Transverse colon (tissue), 4 donors: Measurements from ENCODE around the gene ZNF554. TPM values are rescaled to one million over a fixed set of nuclear protein-coding genes. Genes with fewer than 3 reads are reported as not detected.
A peak's percentile ranks its signal among the peaks of the same experiment; 100 is the strongest.

Source experiments
- DNase-seq: peaks from one replicate; pipeline ENCODE4 v3.0.0-alpha.2; 2019
- H3K27ac ChIP-seq, 4 donors: fragments of 200-600 bp; sonication (generic); 2 replicates each; pipeline ENCODE4 v1.5.1; 2016 to 2018; ENCODE audit warnings: inconsistent platforms in 4 of 4
- H3K27me3 ChIP-seq: fragments of 200-600 bp; sonication (generic); 2 replicates; pipeline ENCODE4 v1.5.1; 2017; ENCODE audit warnings: inconsistent platforms
- H3K36me3 ChIP-seq, 4 donors: fragments of 200-600 bp; sonication (generic); 2 replicates each; pipeline ENCODE4 v1.5.1; 2017 to 2019; ENCODE audit warnings: inconsistent platforms in 4 of 4
- H3K4me1 ChIP-seq, 4 donors: fragments of 200-600 bp; sonication (generic); 2 replicates each; pipeline ENCODE4 v1.5.1; 2017 to 2020; ENCODE audit warnings: inconsistent platforms in 4 of 4
- H3K4me3 ChIP-seq, 4 donors: fragments of 200-600 bp; sonication (generic); 1 replicate in 1 of 4; 2 replicates in 3 of 4; pipeline versions ENCODE4 v1.5.1 to v1.6.1; 2017 to 2019; ENCODE audit warnings: inconsistent platforms in 4 of 4
- H3K9me3 ChIP-seq, 2 donors: fragments of 200-600 bp; sonication (generic); 2 replicates each; pipeline ENCODE4 v1.5.1; 2017 to 2019; ENCODE audit warnings: inconsistent platforms in 2 of 2
- CTCF ChIP-seq, 5 experiments: fragments of 200-600 bp in 3 of 5; fragments of 450-650 bp in 2 of 5; sonication (generic) in 3 of 5; IDR thresholded peaks; 1 replicate in 2 of 5; 2 replicates in 3 of 5; pipeline ENCODE4 v1.5.1; 2016 to 2017; ENCODE audit warnings: antibody characterized with exemption in 5 of 5, inconsistent platforms in 3 of 5, mild to moderate bottlenecking in 2 of 5, moderate library complexity in 1 of 5
- EP300 ChIP-seq: sonication (generic); formaldehyde crosslinking; IDR thresholded peaks from one replicate; pipeline ENCODE4 v1.6.1; 2017; ENCODE audit warnings: antibody characterized with exemption, low read depth
- POLR2A ChIP-seq: fragments of 450-650 bp; IDR thresholded peaks from one replicate; pipeline ENCODE4 v1.6.1; 2016; ENCODE audit warnings: antibody characterized with exemption, mild to moderate bottlenecking, moderate library complexity
- POLR2AphosphoS5 ChIP-seq, 3 donors: sonication (generic); formaldehyde crosslinking; IDR thresholded peaks; one replicate each; pipeline ENCODE4 v1.6.1; 2016; ENCODE audit warnings: antibody characterized with exemption in 3 of 3
- WGBS, 2 donors: methylation state at CpG; one replicate each; pipeline ENCODE4 v1.1.5; 2018; ENCODE audit warnings: low coverage in 1 of 2; 5-methylcytosine and 5-hydroxymethylcytosine counted together
- in situ Hi-C, 4 donors: fragments of 200-750 bp; cut with MboI; loops; one replicate each; pipeline versions ENCODE4 v1.15.0 to v1.15.1; 2017; ENCODE audit warnings: low sequenced_read_pairs in 3 of 4, low pct_ligation_motif_present in 1 of 4, low pct_unique_long_range_greater_than_20kb in 1 of 4
- intact Hi-C: fragments of 100-400 bp; cut with DNase I; formaldehyde crosslinking; loops from one replicate; pipeline ENCODE4 v1.15.1; 2023; ENCODE audit warnings: low total_unique reads
- total RNA-seq, 4 donors: library from RNA; depleted of rRNA; stranded (reverse); fragments of >200 nt; gene quantifications; one replicate each; pipeline ENCODE4 v1.1.0, GENCODE V29; 2016

The ZNF554 gene
- total RNA-seq, 4 donors from 2014 or later = 0.75 to 10.2 (median 4.9) TPM

DNA sequence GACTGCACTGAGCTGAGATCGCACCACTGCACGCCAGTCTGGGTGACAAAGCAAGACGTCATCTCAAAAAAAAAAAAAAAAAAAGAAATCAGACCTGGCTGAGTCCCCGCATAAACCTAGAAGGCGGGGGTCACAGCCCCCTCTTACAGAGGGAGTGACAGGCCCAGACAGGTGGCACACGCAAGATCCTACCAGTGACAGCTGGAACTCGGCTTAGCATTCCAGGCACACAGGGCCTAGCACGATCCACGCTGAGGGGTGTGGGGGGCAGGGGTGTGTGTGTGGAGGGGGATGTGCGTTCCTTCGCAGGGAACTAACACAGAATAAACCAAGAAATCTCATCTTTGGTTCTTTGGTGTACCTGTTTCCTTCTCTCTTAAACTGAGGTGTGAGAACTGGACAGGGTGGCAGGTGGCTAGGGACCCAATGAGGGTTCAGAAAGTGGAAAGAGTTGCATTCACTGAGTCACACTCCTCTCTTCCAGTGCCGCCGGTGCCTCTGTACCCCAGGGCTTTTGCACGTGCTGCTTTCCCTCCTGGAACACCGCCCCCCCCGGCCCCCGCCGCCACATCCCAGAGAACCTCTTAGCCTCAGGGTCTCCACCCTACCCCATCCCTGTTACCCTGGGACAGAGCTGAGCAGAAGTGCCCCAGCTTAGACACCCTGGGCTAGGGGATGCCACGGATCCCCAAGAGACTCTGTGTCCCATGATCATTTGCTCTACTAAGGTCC is 41.5 kb upstream of the ZNF554 start:
- no peak for TF ChIP-seq POLR2AphosphoS5 (IDR thresholded peaks at IDR 0.05)
- no peak for TF ChIP-seq CTCF (IDR thresholded peaks at IDR 0.05)
- no peak for TF ChIP-seq EP300
- TF ChIP-seq POLR2A = no peak
- DNase-seq = no peak
- 86 to 93% methylated on average over 5 to 19 of the region's 19 CpGs for WGBS, 2 donors
- H3K27ac ChIP-seq = no peak overlapping the region
- no peak overlapping the region for H3K4me3 ChIP-seq
- no peaks in the 10 kb centered on the region for H3K36me3 ChIP-seq
- in situ Hi-C loops = no loop called here
- H3K27me3 ChIP-seq = no peaks in the 10 kb centered on the region
- no peaks in the 10 kb centered on the region for H3K9me3 ChIP-seq
- H3K4me1 ChIP-seq = peaks cover 7 to 43% (median 23%) of the 10 kb centered on the region in 4 donors
- intact Hi-C loops = no loop called here

- 73 to 89% methylated on average over 6 to 14 of the region's 14 CpGs for WGBS, 2 donors
- Histone ChIP-seq H3K4me1 (peaks cover 7 to 50% (median 26%) of the 10 kb centered on the region in 4 donors), H3K36me3 (no peaks in the 10 kb centered on the region)
Measured at GRCh38 chr19:2779121-2779740, 40.4 kb upstream of the ZNF554 start.

GRCh38 chr19:2780284-2780683 is 39.4 kb upstream of the ZNF554 start:
- WGBS, 2 donors = 82 to 95% methylated on average over 4 to 7 of the region's 7 CpGs
- intact Hi-C loops (loop anchor here (10.0 kb wide), 1 partner anchor 755 kb away; no protein-coding TSS in a partner anchor), in situ Hi-C loops (no loop called here)
- Histone ChIP-seq H3K27me3 (no peaks in the 10 kb centered on the region), H3K9me3 (no peaks in the 10 kb centered on the region), H3K4me3 (no peak overlapping the region), H3K4me1 (peaks cover 7 to 47% (median 30%) of the 10 kb centered on the region in 4 donors), H3K36me3 (no peaks in the 10 kb centered on the region), H3K27ac (no peak overlapping the region)
- TF ChIP-seq EP300 (no peak), CTCF (IDR thresholded peaks at IDR 0.05) (no peak), POLR2A (no peak), POLR2AphosphoS5 (IDR thresholded peaks at IDR 0.05) (no peak)
- no peak for DNase-seq

More at GRCh38 chr19:2779121-2779740, 40.4 kb upstream of the ZNF554 start:
- no peak for DNase-seq
- H3K4me3 ChIP-seq = no peak overlapping the region
- in situ Hi-C loops (no loop called here), intact Hi-C loops (no loop called here)
- no peak for TF ChIP-seq EP300
- TF ChIP-seq POLR2AphosphoS5 (IDR thresholded peaks at IDR 0.05) = no peak
- TF ChIP-seq POLR2A = no peak
- TF ChIP-seq CTCF (IDR thresholded peaks at IDR 0.05) = no peak
- H3K9me3 ChIP-seq = no peaks in the 10 kb centered on the region
- H3K27me3 ChIP-seq = no peaks in the 10 kb centered on the region
- peak overlapping the region in 1 of 4 donors; percentile 11 for H3K27ac ChIP-seq

DNA sequence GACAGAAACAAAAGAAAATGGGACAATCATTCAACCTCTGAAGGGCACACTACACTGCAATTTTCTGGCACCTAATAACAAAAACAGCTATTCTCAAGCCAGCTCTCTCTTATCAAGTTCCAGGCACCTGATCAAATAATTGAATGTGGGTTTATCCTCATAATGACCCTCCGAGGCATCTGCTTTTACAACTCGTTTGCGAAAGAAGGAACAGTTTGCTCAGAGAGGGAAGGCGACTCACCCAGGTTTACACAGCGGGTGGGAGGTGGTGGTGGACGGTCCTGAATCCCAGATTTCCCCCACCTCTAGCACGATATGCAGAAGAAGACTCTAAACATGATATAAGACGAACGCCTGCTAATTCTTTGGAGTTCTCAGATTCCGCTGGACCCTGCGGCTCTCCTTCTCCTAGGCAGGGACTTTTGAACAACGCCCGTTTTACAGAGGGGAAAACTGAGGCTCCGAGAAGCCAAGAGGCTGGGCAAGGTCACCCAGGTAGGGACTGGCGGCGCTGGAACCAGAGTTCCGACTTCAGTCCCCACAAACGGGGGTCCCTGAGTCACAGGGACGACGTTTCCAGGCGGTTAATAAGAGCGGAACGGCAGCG is 37.2 kb upstream of the ZNF554 start:
- H3K4me3 ChIP-seq = peak overlapping the region; percentile 88 to 100 (median 98)
- in situ Hi-C loops = no loop called here
- peaks cover 7 to 52% (median 32%) of the 10 kb centered on the region in 4 donors for H3K4me1 ChIP-seq
- H3K9me3 ChIP-seq = no peaks in the 10 kb centered on the region
- H3K36me3 ChIP-seq = no peaks in the 10 kb centered on the region
- no peaks in the 10 kb centered on the region for H3K27me3 ChIP-seq
- TF ChIP-seq POLR2A (no peak), CTCF (IDR thresholded peaks at IDR 0.05) (no peak), POLR2AphosphoS5 (IDR thresholded peaks at IDR 0.05) (no peak), EP300 (no peak)
- intact Hi-C loops = loop anchor here (10.0 kb wide), 1 partner anchor 758 kb away; no protein-coding TSS in a partner anchor
- H3K27ac ChIP-seq = peak overlapping the region; percentile 92 to 99 (median 96)
- peak; percentile 18 for DNase-seq
- 0% methylated on average over 17 of the region's 24 CpGs; no CpG with 5 or more reads in 1 of the 2 donors for WGBS, 2 donors
